NCI-H446 (cell line): ENCODE results near the gene LRP1B.

Experiments
- DNase-seq, 2 experiments: peaks; one replicate each; lab custom pipeline; 2025; lab: John Stamatoyannopoulos, UW

LRP1B gene

DNA sequence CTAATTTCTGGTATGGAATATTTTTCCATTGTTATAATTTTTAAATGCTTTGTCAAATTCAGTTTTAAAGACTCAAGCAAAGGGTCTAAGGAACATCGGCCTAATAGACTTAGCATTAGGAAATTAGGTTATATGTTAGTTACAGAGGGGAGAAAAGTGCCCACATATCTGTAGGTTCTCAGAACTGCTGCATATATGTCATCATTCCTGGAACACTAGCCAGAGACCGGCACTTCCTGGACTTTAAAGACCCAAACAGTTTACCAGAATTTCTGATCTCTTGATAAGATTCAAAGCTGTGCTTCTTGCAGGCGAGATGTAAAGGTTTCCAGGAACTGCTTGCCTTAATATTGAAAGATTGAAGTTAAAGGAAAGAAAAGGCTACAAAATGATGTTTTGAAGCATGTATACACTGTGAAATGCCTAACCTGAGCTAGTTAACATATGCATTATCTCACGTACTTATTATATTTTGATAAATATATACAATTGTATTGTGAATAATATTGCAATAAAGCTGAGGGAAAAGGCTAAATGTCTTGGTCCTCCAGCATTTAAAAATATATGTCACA, 993.6 kb downstream of the LRP1B start:
- no peak for DNase-seq

DNA sequence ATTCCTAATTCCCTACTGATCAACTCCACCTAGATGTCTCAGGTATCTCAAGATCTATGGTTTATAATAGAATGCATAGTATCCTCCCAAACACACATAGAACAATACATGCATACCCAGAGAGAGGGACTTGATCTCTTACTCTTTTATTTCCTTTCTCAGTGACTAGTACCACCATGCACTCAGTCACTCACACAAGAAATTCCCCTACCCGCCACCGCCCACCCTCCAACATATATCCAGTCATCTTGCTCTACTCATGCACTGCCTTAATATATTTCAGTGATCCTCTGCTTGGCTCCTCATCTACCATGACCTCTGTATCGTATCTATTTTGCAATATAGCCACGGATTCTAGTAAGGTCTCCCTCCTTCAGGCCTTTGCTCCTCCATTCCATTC, 996.9 kb downstream of the LRP1B start:
- no peak for DNase-seq

DNA sequence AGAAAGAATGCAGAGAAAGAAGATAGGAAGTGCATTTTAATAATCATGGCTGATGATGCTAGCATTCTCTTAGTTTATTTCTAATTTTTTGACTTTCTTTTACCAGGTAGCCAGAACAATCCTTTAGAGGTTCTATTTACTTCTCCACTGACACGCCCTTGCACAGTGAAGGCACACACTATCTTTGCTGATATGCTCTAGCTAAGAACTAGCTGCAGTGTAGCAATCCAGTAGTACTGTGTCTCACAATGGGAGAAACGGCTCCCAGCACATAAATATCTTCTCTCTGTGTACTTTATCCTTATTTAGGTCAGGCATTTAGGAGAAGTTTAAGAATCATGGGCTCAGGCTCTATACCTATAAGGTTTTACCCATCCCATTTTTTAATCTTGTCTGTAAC, 1005.4 kb downstream of the LRP1B start:
- no peak for DNase-seq

DNA sequence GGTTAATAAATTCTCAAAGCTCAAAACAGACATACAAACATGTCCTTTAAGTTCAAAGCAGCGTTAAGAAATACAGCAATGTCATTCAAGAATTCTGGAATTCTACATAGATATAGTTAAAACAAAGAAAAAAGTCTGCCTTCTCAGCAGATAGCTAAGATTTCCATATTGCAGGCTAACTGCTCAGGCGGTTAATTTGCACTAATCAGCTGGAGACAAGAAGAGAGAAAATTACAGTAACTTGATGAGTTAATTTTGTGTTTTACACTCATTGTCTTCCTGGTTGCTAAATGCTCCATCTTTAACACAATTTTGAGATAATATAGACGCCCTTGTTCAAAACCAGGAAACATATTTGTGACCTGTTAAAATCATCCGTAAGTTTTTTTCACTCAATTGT, 1012.0 kb downstream of the LRP1B start:
- no peak for DNase-seq

DNA sequence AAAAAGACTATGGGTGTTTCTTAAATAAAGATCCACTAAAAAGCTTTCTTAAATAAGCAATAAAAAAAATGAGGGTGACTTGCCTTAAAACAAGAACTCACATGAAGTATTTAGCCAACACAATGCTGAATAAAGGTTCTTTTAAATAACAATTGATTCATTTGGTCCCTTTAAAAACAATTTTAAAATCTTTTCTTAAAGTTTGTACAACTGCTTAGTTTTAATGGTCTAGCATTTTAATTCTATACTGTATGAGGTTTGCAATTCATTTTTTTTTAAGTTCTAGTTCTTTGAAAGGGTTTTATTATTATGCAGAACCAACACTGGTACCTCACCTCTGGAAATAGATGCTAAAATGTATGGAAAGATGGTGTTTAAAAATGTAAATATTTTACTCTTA, 1017.5 kb downstream of the LRP1B start:
- no peak for DNase-seq

DNA sequence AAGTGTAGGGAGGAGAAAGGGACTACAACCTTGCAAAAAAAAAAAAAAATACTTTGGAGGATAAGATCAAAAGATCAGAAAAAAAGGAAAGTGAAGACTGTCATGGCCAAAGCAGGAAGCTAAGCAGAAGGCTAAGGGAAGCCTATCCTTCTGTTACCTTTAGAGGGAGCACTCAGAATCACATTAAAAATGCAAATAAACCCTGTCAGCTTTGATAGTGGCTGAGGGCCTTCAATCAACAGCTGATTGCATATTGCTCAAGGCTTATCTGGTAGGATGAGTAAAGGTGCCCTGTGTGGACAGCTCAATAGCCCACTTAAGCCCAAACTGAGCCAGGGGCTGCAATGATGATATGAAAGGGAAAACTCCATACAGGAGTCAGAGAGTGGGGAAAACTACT, 1021.2 kb downstream of the LRP1B start:
- no peak for DNase-seq

DNA sequence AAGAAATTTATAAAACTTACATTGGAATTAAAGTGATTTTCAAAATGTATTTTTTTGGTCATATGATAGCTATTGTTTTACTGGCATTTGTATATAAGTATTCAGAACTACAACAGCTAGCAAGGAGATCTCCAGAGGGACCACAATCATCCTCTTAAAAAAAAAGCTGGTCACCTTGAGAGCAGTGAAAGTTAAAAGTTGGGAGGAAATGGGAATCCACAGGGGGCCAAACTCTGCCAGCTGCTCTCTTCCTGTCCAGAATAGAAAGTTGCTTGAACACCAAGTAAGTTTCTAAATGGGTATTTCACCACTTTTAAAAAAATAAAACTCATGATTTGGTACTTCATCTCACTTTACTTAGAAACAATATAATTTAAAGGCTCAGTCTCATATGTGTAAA, 1025.1 kb downstream of the LRP1B start:
- no peak for DNase-seq

DNA sequence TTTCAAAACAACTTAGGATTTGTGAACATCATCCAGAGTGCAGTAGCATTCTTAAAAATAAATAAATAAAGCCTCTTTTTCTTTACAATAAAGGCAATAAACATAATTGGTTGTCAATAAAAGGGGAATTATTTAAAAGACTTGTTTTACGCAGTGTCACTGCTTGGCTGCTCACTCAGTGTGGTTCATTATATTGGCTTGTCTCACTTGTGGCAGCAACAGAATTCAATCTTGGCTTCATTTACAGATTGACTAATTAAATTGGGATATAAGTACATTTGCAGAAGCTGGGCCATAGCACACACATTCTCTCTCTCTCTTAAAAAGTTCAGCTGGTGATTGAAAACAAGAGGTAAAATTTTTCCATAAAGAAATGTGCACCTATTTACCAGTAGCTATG, 1027.6 kb downstream of the LRP1B start:
- DNase-seq = peak in 1 of 2 experiments; percentile 26

DNA sequence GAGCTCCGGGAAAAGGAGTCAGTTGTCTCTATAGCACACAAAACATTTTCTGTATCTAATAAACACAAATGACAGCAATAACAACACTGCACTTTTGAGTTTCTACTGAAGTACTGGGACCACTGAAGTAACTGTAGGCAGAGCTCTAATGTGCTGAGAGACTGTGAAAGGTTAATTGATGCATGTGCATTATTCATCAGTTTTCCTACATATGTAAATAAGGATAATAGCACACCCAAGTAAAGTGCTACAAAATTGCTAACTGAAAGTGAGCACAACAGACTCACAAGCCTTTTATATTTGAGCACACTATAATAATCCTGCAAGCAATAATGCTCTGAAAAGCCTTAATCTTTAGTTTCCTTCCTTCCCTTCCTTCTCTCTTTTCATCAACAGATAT, 1051.6 kb downstream of the LRP1B start:
- no peak for DNase-seq

DNA sequence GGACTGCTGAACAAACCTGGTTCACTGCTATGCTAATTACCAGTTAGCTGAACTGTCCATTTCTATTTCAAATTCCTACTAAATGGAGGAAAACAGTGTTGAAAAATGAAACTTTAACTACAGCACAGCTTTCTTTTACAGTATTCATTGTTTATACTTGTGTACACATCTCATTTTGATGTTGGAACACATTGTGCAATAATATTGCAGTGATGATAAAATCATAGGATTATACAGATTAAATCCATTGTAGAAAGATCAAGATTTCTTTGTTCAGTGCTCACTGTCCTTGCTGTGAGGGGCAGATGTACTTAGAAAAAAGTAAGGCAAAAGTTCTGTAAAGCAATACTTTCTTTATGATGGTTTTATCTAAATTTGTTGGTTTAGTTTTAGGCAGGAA, 1055.1 kb downstream of the LRP1B start:
- DNase-seq = no peak

DNA sequence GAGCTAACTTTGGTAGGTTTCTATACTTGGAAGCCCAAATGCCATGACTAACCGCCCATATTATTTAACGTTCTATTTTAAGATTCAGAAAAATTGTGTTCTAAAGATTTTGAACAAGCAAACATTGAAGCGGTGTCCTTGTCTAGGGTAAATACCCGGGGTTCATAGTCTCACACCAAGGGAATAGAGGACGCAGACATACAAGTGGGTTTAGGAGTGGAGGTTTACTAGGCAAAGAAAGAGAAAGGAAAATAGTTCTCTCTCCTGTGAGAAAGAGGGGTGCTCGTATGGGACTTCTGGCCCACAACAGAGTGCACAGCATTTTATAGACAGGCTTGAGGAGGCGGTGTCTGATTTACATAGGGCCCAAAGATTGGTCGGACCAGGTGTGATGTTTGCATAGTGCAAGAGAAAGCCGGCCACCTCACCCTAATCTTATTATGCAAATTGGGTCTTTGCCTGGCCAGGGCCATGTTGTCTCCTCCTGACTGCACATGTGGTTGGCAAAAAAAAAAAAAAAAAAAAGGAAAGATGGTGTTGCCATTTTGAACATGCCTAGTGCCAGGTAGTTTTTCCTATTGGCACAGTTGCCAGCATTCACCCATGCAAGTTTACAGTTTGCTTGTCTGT, 1062.6 kb downstream of the LRP1B start:
- DNase-seq = peak in 1 of 2 experiments; percentile 33

DNA sequence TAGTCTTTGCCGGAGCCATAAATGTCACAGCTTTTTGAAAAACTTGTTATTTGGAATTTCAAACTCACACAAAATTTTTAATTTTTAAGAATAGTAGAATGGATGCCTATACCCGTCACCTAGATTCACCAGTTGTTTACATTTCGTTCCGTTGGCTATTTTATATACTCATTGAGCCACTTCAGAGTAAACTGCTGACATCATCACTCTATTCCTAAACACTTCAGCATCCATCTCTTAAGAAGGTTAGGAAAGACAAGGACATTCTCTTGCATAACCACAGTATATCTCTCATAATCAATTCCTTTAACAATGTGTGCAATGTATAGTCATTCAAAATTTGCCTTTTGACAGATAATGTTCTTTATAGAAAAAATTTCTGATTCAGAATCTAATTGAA, 1065.8 kb downstream of the LRP1B start:
- no peak for DNase-seq

DNA sequence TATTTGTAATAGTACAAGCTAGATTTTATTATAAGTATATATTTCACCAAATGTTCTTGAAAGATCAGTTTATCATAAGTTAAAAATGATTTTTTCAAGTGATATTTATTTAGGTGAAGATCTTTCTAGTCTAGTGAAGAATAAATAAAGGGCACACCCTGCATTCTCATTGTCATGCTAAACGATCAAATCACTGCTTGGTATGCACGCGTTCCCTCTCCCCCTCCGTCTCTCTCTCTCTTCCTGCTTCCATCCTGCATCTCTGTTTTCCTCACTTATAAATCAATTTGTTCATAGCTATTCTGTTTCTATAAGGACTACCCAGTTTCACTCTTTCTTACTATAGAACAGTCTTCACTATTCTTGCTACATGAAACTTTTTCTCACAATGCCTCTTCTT, 1067.4 kb downstream of the LRP1B start:
- DNase-seq = no peak

DNA sequence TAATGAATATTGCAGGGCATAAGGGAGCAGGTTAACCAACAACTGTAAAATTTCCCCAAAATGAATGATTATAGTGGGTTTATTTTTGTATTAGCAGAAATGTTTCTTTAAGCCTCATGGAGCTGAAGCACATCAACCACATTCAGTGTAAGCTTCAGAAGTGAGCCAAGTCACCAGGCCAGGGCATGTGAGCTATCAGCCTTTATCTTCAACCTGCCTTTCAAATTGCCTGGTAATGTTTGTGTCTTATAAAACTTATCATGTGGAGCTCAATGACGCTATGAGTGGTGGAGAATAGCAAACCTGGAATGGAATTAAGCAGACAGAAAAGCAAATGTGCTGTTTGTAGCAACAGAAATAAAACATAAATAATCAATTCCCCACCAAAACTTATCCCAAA, 1068.4 kb downstream of the LRP1B start:
- peak in 1 of 2 experiments; percentile 46 for DNase-seq

DNA sequence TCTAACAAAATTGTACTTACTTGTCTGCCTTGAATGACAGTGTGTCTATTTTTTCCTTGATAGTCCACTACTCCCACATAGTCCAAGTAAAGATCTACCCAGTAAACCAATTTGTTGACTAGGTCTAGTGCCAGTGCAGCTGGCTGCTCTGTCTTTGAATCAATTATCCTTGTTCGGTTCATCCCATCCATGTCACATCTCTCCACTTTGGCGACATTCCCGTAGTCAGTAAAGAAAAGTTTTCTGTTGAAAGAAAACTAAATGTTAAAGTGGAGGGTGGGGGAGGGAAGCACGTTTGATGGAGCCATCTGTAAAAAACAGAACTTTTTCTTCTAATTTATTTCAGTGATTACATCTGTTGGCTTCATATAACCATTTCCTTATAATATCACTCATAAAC, 1068.8 kb downstream of the LRP1B start:
- DNase-seq = peak; percentile 7 to 47

DNA sequence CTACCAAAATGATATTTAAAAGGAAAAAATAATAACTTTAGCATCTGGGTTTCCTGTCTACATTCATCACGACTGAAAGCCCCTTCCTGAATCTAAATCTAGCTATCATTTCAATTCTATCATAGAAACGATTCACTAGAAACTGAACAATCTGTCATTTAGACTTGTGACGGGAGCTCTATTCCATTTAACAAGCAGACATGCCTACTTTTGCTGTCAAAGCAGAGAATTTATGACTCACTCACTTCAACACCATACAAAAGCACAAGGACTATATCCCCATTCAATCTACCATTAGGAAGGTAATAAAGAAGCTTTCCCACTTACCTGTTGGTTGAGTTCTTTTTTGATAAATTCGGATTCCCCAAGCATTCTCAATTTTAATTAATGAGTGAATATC, 1072.3 kb downstream of the LRP1B start:
- no peak for DNase-seq

DNA sequence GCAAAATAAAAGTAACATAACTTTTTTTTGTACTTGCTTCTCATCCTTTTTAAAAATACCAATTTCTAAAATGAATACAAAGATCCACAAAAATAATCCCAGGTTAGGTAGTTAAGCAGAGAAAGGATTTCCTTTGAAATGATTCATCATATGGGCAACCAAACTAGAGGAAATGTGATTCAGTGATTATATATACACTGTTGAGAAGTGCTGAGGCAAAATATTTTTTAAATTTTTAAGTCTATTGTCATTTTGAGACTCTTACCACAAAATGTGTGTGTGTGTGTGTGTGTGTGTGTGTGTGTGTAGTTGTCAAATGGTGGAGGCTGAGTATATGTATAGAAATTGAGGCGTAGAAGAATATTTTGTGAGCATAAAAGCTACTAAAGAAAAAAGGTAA, 1075.3 kb downstream of the LRP1B start:
- DNase-seq = no peak

DNA sequence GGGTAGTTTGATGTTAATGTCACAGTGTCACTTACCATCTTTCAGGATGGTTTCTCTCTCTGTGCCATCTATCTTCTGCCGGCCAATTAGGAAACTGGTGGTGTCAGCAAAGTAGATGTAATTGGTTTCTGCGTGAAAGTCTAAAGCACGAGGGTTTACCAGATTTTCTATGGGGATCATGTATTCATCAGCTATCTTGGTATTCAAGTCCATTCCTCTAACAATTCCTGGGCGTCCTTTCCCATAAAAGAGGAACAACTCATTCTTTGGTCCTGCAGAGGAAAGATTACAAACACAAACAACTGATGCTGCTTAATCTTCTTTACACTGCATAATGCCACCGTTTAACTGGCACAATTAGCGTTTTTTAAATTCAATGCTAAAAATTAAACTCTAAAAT, 1081.9 kb downstream of the LRP1B start:
- no peak for DNase-seq

DNA sequence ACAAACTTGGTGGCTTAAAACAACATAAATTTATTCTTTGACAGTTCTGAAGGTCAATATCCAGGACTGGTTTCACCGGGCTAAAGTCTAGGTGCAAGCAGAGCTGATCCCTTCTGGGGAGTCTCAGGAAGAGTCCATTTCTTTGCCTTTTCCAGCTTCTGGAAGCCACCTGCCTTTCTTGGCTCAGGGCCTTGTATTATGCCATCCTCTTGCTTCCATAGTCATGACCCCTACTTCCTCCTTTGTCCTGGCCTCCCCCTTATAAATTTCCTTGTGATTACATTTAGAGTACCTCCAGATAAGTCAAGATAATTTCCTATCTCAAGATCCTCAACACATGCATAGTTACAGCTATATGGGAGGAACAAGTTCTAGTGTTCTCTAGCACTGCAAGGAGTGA, 1089.5 kb downstream of the LRP1B start:
- DNase-seq = peak in 1 of 2 experiments; percentile 26

DNA sequence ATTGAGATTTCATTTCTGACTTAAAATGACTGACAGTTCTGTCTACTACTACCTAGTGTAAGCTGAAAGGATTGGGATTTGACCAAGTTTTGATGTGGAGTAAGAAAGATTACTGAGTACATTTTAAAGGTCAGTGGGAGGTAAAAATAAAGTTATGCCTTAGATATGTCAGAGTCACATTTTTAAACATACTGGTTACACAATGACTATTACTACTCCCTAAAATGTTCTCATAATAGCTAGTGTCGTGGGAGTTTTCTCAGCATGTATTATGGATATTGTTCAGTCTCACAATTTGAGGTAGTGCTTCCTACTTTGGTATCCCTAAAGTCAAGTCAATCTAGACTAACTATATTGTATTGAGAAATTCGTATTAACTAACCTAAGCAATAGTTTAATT, 1092.5 kb downstream of the LRP1B start:
- no peak for DNase-seq

DNA sequence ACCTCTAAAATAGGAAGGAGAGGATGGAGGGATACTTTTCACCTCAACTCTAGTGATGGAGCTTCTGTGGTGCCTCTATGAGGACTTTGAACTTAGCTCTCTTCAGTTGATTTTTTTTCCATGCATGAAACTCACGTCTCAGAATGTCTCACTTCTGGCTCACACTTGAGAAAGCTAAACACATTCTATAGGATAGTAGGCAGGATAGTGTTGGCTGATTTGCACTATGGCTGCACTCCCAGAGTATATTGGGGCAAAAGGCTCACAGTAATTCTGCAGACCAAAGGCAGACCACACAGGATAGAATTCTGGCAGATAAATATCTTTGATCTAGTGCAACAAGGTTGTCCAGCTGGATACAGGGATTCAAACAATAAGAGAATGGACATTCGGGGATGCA, 1093.5 kb downstream of the LRP1B start:
- DNase-seq = no peak

DNA sequence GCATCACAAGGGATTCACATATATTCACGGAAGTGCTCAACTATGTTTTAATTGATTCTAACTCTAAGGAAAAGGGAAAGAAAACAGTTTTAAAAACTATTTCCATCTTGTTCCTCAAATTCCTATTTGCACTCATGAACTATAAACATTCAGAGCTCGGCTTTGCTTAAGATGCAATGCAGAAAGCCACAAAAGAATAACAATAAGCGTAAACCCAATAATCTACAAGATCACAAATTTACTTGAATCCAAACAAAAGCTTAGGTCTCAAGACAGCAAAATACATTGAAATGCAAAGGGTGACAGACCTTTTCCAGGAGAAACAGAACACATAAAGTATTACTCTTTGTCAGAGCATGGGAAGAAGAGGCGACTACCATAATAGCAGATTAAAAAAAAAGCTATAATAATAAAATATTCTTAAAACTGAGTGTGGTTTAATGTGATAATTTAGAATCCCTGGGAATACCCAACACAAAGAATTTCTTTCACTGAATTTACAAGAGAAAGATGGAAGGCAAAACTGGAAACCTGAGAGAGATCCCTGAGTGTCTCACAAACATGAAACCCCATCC, 1094.9 kb downstream of the LRP1B start:
- no peak for DNase-seq

DNA sequence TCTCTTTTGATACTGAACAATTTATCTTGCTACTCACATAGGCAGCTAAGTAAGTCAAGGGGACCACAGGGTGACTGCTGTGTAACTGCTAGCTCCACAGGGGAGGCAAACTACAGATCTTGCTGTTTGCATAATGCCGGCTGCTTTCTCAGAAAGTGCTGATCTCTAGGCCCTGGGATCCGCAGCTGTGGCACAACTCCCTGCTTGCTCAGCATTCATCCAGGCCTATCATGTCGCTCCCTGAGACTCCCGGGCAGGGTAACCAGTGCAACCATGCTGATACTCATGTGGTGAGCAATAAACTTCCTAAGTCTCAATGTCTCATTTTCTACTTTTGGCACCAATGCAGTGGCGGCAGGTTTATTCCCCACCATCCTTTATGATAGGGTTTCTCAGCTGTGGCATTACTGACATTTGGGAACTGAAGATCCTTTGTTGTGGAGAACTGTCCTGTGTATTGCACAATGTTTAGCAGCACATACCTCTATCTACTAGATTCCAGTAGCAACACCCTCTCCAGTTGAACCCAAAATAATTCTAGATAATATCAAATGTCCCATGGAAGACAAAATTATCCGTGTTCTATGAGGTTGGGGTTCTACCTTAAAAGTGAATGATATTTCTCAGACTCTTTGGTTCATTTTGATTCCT, 1101.3 kb downstream of the LRP1B start:
- DNase-seq = no peak
